Measurements from ENCODE around the gene SLC17A9.

GRCh38 chr20:62995481-62995880 is 43.0 kb downstream of the SLC17A9 start:
- TF ChIP-seq GATA2 (IDR thresholded peaks at IDR 0.05; ENCODE audit: low read depth, low read length): no peak
- TF ChIP-seq GATA3 (IDR thresholded peaks at IDR 0.05; ENCODE audit: low read depth, low read length): no peak

All from SH-SY5Y (cell line).